Cerebellar cortex (tissue), 1 donor: ENCODE results near the gene SLC31A1.

Source experiments
- DNase-seq: peaks from one replicate; pipeline ENCODE4 v3.0.0-alpha.2; 2015; ENCODE audit warnings: low spot score

The SLC31A1 gene

GRCh38 chr9:113302792-113303418 is 81.6 kb downstream of the SLC31A1 start, which contains the start of gene RNF183:
Gene RNF183 (minus strand): TSS chr9:113303376. CDS start chr9:113298184, 5,192 bp downstream.
- no peak for DNase-seq

GRCh38 chr9:113306566-113306965 is 85.2 kb downstream of the SLC31A1 start:
- no peak for DNase-seq

DNA sequence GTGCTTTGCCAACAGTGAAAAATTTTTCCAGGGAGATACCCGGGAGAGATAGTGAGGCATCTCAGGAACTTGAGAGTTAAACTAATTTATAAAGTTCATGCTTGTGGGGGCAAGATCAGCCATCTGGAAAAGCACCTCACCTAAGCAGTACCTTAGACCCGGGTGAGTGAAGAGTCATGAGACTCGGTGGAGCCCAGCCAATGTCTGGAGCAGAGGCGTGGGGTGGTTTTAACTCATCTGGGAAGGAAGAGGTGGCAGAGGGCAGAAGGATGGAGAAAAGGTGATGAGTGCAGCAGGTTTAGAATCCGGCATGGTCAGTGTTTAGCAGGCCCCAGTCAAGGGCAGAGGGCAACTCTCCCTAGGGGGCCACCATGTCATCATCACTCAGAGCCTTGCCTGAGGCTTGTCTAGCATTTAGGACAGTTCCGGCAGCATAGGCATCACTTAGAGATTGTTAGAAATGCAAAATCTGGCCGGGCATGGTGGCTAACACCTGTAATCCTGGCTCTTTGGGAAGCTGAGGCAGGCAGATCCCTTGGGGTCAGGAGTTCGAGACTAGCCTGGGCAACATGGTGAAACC is 86.1 kb downstream of the SLC31A1 start:
- DNase-seq = no peak

DNA sequence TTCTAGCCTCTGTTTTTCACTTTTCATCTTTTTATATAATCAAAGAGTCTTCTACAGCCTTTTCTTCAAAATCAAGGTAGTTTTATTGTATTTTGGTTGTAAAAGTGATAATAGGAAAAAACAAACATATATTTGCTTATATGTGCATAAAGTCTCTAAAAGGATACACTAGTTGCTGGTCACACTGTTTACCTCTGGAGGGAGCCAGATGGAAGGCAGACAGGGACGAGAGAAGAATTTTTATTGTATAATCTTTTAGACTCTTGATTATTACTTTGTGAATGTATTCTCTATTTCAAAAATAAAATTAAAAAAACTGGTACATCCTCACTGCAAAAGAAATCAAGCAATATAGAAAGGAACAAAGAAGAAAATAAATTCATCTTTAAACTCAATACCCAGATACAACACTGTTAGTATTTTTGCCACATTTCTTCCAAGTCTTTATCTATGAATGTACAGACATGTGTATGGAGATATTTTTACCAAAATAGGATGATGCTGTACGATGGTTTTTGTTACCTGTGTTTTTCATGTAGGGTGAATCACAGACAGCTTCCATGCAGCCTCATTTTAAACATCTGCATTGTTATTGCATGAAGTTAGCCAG is 88.0 kb downstream of the SLC31A1 start:
- DNase-seq = peak; percentile 33

- no peak for DNase-seq
Measured at GRCh38 chr9:113310538-113310937, 89.2 kb downstream of the SLC31A1 start.

DNA sequence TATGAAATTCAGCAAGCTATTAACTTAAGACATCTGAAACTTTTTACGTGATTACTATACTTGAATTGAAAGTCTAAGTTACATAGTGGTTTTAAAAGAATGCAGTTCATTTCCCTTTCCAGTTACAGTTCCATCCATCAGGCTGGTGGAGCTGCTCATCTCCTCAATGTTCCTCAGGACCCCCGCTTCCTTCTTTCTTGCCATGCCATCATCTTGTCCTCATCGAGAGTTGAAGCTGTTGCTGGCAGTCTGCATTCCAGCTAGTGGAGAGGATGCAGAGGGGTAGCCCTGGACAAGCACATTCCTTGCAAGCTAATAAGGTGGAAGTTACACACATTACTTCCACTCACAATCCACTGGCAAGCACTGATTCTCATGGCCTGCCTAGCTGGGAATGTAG is 90.6 kb downstream of the SLC31A1 start:
- no peak for DNase-seq

DNA sequence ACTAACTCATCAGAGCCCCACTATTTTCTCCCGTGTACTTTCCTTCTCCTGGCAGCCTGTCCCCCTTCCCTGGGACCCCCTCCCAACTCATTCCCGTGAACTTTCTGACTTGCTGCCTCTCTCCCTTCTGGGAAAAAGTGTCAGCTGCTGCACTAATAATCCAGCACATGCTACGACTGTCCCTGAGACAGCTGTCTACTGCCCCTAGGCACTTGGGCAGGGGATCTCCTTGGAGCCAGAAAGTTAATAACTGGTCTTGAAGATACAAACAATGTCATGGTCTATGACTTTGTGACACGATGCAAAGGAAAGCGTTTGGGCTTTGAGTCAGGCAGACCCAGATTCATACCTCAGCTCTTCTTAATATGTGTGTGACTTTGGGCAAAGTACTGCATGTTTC is 91.9 kb downstream of the SLC31A1 start:
- DNase-seq = no peak
